Measurements from ENCODE around the gene LAMA5. TPM values are rescaled to one million over a fixed set of nuclear protein-coding genes. Genes with fewer than 3 reads are reported as not detected.

Gene LAMA5
- polyA plus RNA-seq, 10 donors, result 38.4 to 86.0 (median 57.8) TPM

DNA sequence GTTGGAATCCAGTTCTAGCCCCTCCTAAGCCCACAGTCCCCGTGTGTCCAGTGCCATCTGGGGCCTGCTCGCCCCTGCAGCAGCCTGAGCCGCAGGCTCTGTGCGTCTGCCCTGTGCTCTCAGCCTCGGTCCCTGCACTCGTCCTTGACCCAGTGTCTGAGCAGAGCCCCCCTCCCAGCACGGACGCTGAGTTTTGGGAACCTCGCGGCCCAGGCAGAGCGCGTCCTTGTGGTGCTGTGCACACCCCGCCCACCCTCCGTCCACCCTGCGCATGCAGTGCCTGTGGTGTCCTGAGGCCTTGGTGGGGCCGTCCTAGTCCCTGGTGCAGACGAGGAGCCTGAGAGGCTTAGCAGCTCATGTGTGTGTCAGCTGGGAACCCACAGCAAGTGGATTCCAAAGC lies 97.2 kb downstream of the LAMA5 start:
- no peak for DNase-seq

DNA sequence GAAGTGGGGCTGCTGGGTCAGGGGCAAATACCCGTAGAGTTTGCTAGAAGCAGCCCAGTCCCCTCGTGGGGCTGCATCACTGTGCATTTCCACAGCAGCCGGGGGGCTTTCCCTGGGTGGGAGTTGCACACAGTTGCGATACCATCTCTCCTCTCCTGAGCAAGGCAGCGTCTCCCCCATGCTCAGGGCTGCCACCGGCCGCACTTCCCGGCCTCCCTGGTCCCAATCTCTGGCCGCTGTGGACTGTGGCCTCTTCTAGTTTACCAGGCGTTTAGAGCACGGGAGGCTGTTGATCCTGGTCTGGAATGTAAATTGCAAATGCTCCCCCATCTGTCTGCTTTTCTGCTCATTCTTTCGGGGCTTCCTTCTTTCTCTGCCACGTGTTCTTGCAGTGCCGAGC lies 97.7 kb downstream of the LAMA5 start:
- no peak for DNase-seq

DNA sequence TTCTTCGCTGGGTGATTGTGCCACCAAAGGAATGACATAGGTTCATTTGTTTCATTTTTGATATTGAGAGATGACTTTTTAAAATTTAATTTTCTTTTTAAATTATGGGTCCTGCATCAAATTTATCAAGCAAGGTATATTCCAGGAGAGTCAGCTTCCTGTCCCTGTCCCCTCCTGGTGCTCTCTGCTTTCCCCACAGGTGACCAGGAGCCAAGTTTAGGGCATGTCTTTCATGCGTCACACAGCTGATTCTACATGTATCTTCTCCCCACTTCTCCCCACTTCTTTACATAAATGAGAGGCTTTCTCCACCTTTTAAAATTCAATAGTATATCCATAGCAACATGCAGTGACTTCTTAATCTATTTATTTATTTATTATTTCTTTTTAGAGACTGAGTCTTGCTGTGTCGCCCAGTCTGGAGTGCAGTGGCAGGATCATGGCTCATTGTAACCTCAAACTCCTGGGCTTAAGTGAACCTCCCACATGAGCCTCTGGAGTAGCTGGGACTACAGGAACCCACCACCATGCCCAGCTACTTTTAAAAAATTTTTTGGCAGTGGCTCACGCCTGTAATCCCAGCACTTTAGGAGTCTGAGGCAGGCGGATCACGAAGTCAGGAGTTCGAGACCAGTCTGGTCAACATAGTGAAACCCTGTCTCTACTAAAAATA lies 98.7 kb downstream of the LAMA5 start:
- DNase-seq, result no peak

DNA sequence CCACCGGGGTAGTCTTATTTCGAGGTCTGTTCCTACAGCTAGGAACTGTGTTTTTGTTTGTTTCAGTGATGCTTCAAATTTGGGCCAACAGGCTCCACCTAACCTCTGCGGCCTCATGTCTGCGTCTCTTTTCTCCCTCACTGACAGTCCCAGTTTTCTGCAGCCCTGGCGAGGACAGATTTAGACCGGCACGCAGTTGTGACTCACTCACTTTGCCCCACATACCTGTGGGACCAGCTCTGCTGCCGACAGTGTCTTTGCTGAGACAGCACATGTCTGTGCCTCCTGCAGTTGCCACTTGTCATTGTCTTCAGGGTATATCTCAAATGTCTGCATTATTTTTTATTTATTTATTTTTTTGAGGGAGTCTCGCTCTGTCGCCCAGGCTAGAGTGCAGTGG lies 99.6 kb downstream of the LAMA5 start:
- peak in 1 of 3 donors; percentile 12 for DNase-seq

DNA sequence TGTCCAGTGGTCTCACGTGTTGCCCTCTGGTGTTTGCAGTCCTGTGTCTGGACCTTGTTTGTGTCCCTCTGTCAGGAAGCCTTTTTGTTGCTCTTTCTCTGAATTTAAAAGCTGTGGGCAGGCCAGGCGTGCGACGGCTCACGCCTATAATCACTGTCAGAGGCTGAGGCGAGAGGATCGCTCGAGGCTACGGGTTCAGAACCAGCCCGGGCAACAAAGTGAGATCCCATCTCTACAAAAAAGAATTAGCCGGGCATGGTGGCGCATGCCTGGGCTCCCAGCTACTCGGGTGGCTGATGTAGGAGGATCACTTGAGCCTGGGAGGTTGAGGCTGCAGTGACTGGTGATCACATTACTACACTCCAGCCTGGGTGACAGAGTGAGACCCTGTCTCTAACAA lies 100.3 kb downstream of the LAMA5 start:
- no peak for DNase-seq

DNA sequence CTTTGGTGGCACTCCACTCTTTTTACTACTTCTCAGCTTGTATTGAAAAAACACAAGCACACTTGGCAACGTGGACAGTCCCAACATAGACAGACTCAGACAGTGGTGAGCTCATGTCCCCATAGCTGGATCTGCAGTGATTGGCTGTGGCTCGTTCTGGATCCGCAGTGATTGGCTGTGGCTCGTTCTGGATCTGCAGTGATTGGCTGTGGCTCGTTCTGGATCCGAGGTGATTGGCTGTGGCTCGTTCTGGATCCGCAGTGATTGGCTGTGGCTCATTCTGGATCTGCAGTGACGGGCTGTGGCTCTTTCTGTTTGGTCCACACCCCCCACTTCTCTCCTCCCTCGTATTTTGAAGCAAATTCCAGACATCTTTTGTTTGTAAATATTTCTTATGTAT lies 100.8 kb downstream of the LAMA5 start:
- DNase-seq, result no peak

DNA sequence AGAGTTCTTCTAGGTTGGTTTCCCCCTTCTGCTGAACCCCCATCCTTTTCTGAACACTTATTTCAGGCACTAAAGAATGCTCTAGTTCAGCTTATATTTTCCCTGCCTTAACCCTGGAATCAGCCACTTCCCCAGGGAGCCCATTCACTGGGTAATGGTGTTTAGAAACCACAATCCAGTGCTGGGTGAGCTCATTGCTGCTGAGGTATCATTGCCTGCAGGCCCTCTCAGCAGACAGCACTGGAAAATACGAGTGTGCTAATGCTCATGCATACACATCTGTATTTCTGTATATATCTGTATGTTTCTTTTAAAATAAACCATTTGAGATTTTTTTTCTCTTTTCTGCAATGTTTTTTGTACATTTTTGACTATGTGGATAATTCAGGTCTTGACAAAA lies 101.7 kb downstream of the LAMA5 start:
- DNase-seq, result no peak

DNA sequence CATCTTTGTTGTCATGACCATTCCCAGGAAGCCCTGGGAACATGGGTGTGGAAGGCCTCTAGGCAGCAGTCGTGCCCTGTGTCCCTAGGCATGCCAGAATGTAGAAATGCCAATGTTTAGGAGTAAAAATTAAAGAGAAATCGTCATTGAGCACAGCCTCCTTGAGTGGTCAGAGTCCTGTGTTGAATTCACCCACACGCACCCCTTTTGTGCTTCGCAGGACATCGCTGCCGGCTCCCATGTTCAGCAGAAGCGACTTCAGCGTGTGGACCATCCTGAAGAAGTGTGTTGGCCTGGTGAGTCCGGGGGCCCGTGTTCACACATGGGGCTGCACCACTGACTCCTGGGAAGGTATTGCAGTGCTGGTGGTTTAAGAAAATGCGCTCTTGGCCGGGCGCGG lies 103.7 kb downstream of the LAMA5 start:
- DNase-seq, result no peak

DNA sequence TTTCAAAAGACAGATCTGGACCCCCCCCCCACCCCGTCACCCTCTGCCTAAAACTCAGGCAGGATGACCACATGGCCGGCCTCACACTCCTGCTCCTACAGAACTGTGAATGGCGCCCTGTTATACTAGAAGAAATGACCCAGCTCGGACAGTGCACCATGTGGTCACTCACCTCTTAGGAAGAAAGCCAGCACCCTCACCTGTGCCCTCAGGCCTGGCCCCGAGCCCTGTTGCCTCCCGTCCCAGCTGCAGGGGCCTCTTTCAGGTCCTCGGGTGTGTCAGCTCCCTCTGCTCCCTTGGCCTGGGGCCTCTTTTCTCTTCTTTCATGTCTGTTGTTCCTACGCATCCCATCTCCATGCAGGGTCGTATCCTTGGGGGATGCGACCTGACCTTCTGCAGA lies 105.0 kb downstream of the LAMA5 start:
- DNase-seq, result no peak

DNA sequence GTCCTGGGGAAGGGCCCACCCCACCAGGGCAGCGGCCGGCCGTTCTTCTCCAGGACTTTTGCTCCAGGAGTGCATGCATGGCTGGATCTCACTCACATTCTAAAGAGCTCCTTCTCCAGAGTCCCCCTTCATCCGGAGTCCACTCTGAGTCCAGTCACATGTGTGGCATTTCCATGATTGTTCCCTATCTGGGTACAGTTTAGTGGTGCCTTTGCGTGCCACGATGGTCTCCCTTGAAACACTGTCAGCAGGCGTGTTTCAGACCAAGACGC lies 107.9 kb downstream of the LAMA5 start:
- no peak for DNase-seq

Other genes starting within 250 kb of the LAMA5 start
- 10 to 100 TPM; 60.9 to 93.3 (median 79.6) TPM for gene LSM14B, start 244.8 kb downstream of the LAMA5 start, polyA plus RNA-seq (ENCODE audit: insufficient read length in 10 of 10)
- 100 to 1,000 TPM; 141 to 179 (median 146) TPM for gene PSMA7, start 223.9 kb downstream of the LAMA5 start, polyA plus RNA-seq (ENCODE audit: insufficient read length in 10 of 10)
- 10 to 100 TPM; 10.4 to 20.4 (median 15.2) TPM for gene SS18L1, start 223.5 kb downstream of the LAMA5 start, polyA plus RNA-seq (ENCODE audit: insufficient read length in 10 of 10)
- gene MTG2, start 184.3 kb downstream of the LAMA5 start, polyA plus RNA-seq (ENCODE audit: insufficient read length in 10 of 10), result 10 to 100 TPM; 18.3 to 28.3 (median 24.7) TPM
- gene HRH3, start 147.0 kb downstream of the LAMA5 start, polyA plus RNA-seq (ENCODE audit: insufficient read length in 10 of 10), result 1 to 10 TPM in 3 of 10 donors, under 1 TPM in 6, not detected in 1; 0.32 to 2.2 (median 0.91) TPM
- gene OSBPL2, start 128.8 kb downstream of the LAMA5 start, polyA plus RNA-seq (ENCODE audit: insufficient read length in 10 of 10), result 10 to 100 TPM; 23.0 to 35.6 (median 27.3) TPM
- 10 to 100 TPM; 42.4 to 60.8 (median 50.8) TPM for gene ADRM1, start 64.3 kb downstream of the LAMA5 start, polyA plus RNA-seq (ENCODE audit: insufficient read length in 10 of 10)
- gene RPS21, start 19.8 kb upstream of the LAMA5 start, polyA plus RNA-seq (ENCODE audit: insufficient read length in 10 of 10), result 1,000 to 10,000 TPM in 6 of 10 donors, 100 to 1,000 TPM in 4; 962 to 1,509 (median 1,097) TPM
- gene CABLES2, start 40.0 kb upstream of the LAMA5 start, polyA plus RNA-seq (ENCODE audit: insufficient read length in 10 of 10), result 1 to 10 TPM; 4.0 to 8.0 (median 5.2) TPM
- gene RBBP8NL, start 60.2 kb upstream of the LAMA5 start, polyA plus RNA-seq (ENCODE audit: insufficient read length in 10 of 10), result under 1 TPM in 2 of 10 donors, not detected in 8; 0.53 to 0.71 TPM
- gene GATA5, start 108.7 kb upstream of the LAMA5 start, polyA plus RNA-seq (ENCODE audit: insufficient read length in 10 of 10), result under 1 TPM in 3 of 10 donors, not detected in 7; 0.04 to 0.14 (median 0.05) TPM